Measurements from ENCODE around the gene MPND.

The MPND gene

DNA sequence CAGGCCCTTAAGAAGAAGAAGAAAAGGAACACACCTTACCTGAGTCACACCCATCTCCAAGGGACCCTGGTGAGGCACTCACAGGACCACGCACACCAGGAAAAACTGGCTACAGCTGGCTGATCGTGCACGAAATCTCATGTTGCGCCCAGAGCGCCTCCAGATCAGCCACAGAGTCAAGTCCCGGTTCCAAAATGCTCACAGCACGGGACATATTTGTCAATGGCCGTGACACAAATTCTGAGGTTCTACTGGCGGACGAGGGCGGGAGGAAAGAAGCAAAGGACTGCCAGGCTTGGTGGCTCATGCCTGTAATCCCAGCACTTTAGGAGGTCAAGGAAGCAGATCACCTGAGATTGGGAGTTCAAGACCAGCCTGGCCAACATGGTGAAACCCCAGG lies 35.5 kb downstream of the MPND start:
- Mint-ChIP-seq H3K27ac (peak overlapping the region; percentile 94), H3K9me3 (no peaks in the 10 kb centered on the region), H3K27me3 (no peaks in the 10 kb centered on the region), H3K4me1 (peaks cover 80% of the 10 kb centered on the region), H3K36me3 (peaks cover 42% of the 10 kb centered on the region), H3K4me3 (peak overlapping the region; percentile 78)
- CTCF ChIA-PET, result no interaction called here
- peak; percentile 14 for DNase-seq

DNA sequence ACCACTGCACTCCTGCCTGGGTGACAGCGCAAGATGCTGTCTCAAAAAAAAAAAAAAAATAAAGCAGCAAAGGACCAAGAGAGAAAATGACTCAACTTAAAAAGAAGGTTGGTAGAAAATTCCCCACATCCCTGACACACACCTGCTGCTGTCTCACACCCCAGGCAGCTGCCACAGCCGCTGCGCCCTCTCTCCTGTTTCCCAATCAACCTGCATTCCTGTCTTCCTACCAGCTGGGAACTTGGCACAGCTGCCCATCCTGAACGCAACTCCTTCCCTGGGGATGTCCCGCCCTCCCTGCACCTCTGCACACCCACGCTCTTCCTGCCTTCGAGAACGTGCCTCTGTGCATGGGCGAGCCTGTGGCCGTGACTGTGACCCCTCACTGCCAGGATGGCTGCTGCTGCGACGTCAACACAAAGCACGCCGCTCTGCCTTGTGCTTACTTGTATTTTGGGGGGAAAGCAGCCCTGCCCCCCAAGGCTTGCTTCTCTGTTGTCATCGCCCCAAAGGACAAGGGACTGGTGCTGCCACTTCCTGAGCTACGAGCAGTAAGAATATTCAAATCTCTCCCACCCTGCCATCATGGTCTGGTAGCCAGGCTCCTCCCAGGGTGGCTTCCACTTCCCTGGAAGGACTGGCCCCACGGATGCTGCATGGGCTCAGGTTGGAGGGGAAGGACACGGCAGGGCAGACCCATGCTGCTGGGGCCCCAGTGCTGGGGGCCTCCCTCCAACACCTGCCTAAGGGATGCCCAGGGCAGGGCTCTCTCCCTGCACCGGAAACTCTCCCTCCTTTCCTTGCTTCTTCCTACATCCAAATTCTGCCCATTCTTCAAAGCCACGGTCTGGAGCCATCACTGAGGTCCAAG lies 36.3 kb downstream of the MPND start:
- Mint-ChIP-seq H3K4me3 (peak overlapping the region; percentile 78), H3K4me1 (peaks cover 76% of the 10 kb centered on the region), H3K27me3 (no peaks in the 10 kb centered on the region), H3K9me3 (no peaks in the 10 kb centered on the region), H3K36me3 (peaks cover 42% of the 10 kb centered on the region), H3K27ac (peak overlapping the region; percentile 94)
- DNase-seq, result peak; percentile 47
- CTCF ChIA-PET, result interaction anchor here (0.7 to 1.4 kb wide), 2 partner anchors 23 to 27 kb away, joined by 3 to 4 read pairs; partner anchors contain the start of gene CHAF1A

- Mint-ChIP-seq H3K27me3 (no peaks in the 10 kb centered on the region), H3K4me1 (peaks cover 74% of the 10 kb centered on the region), H3K9me3 (no peaks in the 10 kb centered on the region), H3K27ac (peak overlapping the region; percentile 94), H3K4me3 (peak overlapping the region; percentile 78), H3K36me3 (peaks cover 45% of the 10 kb centered on the region)
- DNase-seq, result peak; percentile 82
- CTCF ChIA-PET, result interaction anchor here (0.9 to 1.4 kb wide), 2 partner anchors 14 to 22 kb away, joined by 4 read pairs; partner anchors contain the start of gene CHAF1A
These were observed 36.9 kb downstream of the MPND start for GRCh38 chr19:4380254-4380727.

- Mint-ChIP-seq H3K27me3 (no peaks in the 10 kb centered on the region), H3K4me1 (peaks cover 46% of the 10 kb centered on the region), H3K27ac (no peak overlapping the region), H3K36me3 (peaks cover 35% of the 10 kb centered on the region), H3K9me3 (no peaks in the 10 kb centered on the region), H3K4me3 (no peak overlapping the region)
- CTCF ChIA-PET, result no interaction called here
- no peak for DNase-seq
These were observed 42.1 kb downstream of the MPND start for GRCh38 chr19:4385291-4386040.

- no peak overlapping the region for H3K4me3 Mint-ChIP-seq
- CTCF ChIA-PET, result no interaction called here
- H3K27me3 Mint-ChIP-seq, result no peaks in the 10 kb centered on the region
- peaks cover 46% of the 10 kb centered on the region for H3K4me1 Mint-ChIP-seq
- no peak overlapping the region for H3K27ac Mint-ChIP-seq
- H3K36me3 Mint-ChIP-seq, result peaks cover 37% of the 10 kb centered on the region
- H3K9me3 Mint-ChIP-seq, result no peaks in the 10 kb centered on the region
- no peak for DNase-seq
These were observed 42.9 kb downstream of the MPND start for GRCh38 chr19:4386041-4386782.

DNA sequence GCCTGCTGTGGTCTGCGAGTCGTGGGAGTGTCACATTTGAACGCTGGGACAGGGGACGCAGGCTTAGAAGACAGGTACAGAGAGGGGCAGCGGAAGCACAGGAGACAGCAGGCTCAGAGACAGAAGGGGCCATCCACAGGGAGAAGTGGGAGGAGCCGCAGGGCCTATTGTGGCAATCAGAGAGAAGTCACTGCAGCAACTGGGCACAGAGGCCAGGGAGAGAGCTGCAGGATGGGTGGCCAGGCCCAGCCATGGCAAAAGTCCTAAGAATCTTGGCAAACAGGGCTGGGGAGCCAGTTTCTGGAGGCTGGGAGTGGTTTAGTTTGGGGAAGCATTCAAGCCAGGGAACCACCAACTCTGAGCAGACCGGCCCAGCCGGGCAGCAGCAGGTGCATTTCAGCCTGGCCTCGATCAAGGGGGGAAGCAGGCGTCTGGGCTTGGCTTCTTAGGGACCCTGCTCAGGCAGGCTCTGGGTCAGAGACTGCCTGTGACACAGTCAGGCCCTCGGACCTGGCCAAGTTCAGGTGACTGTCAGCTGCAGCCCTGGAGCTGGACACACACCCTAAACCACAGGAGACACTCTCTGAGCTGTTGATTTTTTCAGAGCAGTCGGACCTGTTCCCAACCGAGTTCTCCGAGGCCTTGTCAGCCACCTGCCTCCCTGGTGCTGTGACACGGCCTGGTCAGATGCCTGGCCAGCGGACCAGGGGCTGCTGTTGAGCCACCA lies 45.1 kb downstream of the MPND start:
- H3K36me3 Mint-ChIP-seq, result peaks cover 37% of the 10 kb centered on the region
- H3K27ac Mint-ChIP-seq, result no peak overlapping the region
- CTCF ChIA-PET, result interaction anchor here (0.9 to 1.5 kb wide), 2 partner anchors 12 to 125 kb away, joined by 3 read pairs; partner anchors contain the start of gene SH3GL1
- no peak for DNase-seq
- H3K27me3 Mint-ChIP-seq, result no peaks in the 10 kb centered on the region
- H3K4me1 Mint-ChIP-seq, result peaks cover 51% of the 10 kb centered on the region
- H3K9me3 Mint-ChIP-seq, result no peaks in the 10 kb centered on the region
- no peak overlapping the region for H3K4me3 Mint-ChIP-seq

DNA sequence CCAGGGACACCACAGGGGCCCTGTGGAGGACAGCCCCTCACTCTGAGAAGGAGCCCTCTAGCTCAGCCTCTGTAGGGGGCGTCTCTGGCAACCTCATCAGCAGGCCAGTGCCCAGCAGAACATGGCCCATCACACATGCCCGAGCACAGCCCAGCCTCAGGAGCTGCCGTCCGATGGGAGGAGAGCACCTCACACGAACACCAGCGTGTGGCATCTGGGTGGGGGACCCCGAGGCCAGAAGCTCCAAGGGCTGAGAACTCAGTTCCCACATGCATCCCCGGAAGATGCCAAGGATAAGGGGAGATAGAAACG lies 45.7 kb downstream of the MPND start:
- Mint-ChIP-seq H3K27me3 (no peaks in the 10 kb centered on the region), H3K27ac (peak overlapping the region; percentile 62), H3K4me1 (peaks cover 50% of the 10 kb centered on the region), H3K36me3 (peaks cover 35% of the 10 kb centered on the region), H3K9me3 (no peaks in the 10 kb centered on the region), H3K4me3 (no peak overlapping the region)
- CTCF ChIA-PET, result interaction anchor here (0.9 kb wide), 1 partner anchor 126 kb away, joined by 3 read pairs; no protein-coding TSS in a partner anchor
- no peak for DNase-seq

DNA sequence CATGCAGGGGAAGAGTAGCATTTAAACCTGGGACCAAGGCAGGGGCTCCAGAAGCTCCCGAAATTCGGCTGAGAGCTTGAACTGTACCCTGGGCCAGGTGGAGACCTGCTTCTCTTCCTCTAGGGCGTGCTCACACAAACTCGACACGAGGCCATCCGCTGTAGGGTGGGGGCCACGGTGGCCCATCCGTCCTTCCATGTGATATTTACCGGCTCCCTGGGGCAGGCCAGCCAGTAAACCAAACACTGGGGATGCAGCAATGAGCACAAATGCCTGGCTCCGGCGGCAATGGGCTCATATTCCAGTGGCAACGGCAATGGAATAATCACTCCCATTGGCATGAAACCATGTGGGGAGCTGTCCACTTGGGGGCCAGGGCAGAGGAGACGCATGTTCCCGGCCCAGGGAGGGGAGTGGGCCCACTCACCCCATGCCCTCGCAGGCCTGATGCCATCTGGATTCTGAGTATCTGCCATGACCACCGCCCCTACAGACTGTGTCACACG lies 46.2 kb downstream of the MPND start:
- no peak for DNase-seq
- Mint-ChIP-seq H3K4me3 (no peak overlapping the region), H3K4me1 (peaks cover 56% of the 10 kb centered on the region), H3K9me3 (no peaks in the 10 kb centered on the region), H3K27me3 (no peaks in the 10 kb centered on the region), H3K27ac (no peak overlapping the region), H3K36me3 (peaks cover 40% of the 10 kb centered on the region)
- CTCF ChIA-PET, result no interaction called here

GRCh38 chr19:4390017-4390566 lies 46.7 kb downstream of the MPND start:
- Mint-ChIP-seq H3K27ac (peak overlapping the region; percentile 86), H3K36me3 (peaks cover 42% of the 10 kb centered on the region), H3K9me3 (no peaks in the 10 kb centered on the region), H3K4me1 (peaks cover 60% of the 10 kb centered on the region), H3K4me3 (peak overlapping the region; percentile 7), H3K27me3 (no peaks in the 10 kb centered on the region)
- CTCF ChIA-PET, result interaction anchor here (0.8 kb wide), 1 partner anchor 20 kb away, joined by 3 read pairs; no protein-coding TSS in a partner anchor
- no peak for DNase-seq

GRCh38 chr19:4390567-4391305 lies 47.4 kb downstream of the MPND start:
- Mint-ChIP-seq H3K36me3 (peaks cover 42% of the 10 kb centered on the region), H3K4me1 (peaks cover 65% of the 10 kb centered on the region), H3K4me3 (no peak overlapping the region), H3K9me3 (no peaks in the 10 kb centered on the region), H3K27ac (peak overlapping the region; percentile 86), H3K27me3 (no peaks in the 10 kb centered on the region)
- no peak for DNase-seq
- CTCF ChIA-PET, result interaction anchor here (0.8 kb wide), 1 partner anchor 20 kb away, joined by 3 read pairs; no protein-coding TSS in a partner anchor

- Mint-ChIP-seq H3K27ac (no peak overlapping the region), H3K36me3 (peaks cover 41% of the 10 kb centered on the region), H3K4me1 (peaks cover 68% of the 10 kb centered on the region), H3K9me3 (no peaks in the 10 kb centered on the region), H3K4me3 (no peak overlapping the region), H3K27me3 (no peaks in the 10 kb centered on the region)
- DNase-seq, result no peak
- CTCF ChIA-PET, result no interaction called here
These were observed 47.9 kb downstream of the MPND start for GRCh38 chr19:4391306-4391693.

DNA sequence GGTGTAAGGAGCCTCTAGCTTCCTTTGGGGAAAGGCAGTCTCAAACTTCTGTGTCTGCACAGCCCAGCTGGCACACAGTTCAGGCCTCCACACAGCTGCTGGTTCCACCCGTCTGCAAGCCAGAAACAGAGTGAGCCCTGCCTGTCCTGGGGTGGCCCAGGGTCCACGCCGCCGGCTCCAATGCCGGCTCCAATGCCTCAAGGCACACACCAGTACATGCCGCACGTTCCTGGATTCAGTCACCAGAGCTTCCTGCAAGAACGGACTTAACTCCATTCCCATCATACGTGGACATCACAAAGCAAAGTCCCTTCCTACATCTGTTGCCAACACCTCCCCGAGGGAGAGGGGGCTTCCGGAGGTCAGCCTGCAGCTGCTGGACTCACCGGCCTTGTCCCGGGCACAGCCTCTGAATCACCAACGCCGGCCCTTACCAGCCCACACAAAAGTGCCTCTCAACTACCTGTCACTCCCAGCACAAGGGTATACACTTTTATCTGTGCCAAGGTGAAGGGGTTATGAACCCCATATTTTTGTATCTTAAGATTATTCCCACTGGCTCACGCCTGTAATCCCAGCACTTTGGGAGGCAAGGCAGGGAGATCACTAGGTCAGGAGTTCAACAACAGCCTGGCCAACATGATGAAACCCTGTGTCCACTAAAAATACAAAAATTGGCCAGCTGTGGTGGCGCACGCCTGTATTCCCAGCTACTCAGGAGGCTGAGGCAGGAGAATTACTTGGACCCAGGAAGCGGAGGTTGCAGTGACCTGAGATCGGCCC lies 48.5 kb downstream of the MPND start:
- CTCF ChIA-PET, result interaction anchor here (0.7 kb wide), 1 partner anchor 9 kb away, joined by 3 read pairs; the partner anchor contains the start of gene SH3GL1

More for the DNA sequence above, 48.5 kb downstream of the MPND start:
- no peak overlapping the region for H3K27ac Mint-ChIP-seq
- H3K4me1 Mint-ChIP-seq, result peaks cover 73% of the 10 kb centered on the region
- H3K9me3 Mint-ChIP-seq, result no peaks in the 10 kb centered on the region
- DNase-seq, result no peak
- H3K4me3 Mint-ChIP-seq, result no peak overlapping the region
- H3K27me3 Mint-ChIP-seq, result no peaks in the 10 kb centered on the region
- peaks cover 46% of the 10 kb centered on the region for H3K36me3 Mint-ChIP-seq

All from activated naive CD4-positive, alpha-beta T cell treated with anti-CD3 and anti-CD28 coated beads, Interleukin-2, amount 10 ng/mL, durations not matched to agents 7 days and 5 days (primary cell).